GM23248 (cell line): ENCODE measurements around the gene NFILZ.

Source experiments
- EZH2 ChIP-seq: fragments of 200-600 bp; sonication (generic); IDR thresholded peaks from 2 replicates; pipeline ENCODE4 v1.6.1; 2018; ENCODE audit warnings: antibody characterized with exemption, mild to moderate bottlenecking; ENCODE audit not compliant: insufficient read depth, poor library complexity, severe bottlenecking
- EZH2phosphoT487 ChIP-seq: fragments of 200-600 bp; sonication (generic); IDR thresholded peaks from 2 replicates; pipeline ENCODE4 v1.6.1; 2018; ENCODE audit warnings: antibody characterized with exemption, moderate library complexity, mild to moderate bottlenecking, low read depth; ENCODE audit not compliant: insufficient read depth

DNA sequence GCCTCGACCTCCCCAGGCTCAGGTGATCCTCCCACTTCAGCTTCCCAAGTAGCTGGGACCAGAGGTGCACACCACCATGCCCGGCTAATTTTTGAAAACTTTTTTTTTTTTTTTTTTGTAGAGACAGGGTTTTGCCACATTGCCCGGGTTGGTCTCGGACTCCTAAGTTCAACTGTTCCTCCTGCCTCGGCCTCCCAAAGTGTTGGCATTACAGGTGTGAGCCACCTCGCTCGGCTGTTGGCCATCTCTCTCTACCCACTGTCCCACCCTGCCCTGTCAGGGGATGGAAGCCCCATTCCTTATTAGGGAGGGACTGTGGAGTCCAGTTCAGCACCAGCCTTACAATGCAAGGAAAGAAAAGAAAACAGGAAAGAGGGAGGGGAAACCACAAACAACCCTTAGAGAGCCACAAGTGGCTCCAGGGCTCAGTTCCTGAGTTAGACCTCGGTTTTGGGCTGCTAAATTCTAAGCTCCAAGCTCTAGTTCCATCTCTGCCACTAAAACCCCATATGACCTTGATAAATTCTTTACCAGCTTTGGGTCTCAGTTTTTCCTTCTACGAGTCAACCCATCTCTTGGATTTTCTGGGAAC, 36.5 kb downstream of the NFILZ start:
- TF ChIP-seq EZH2 (no peak), EZH2phosphoT487 (no peak)
